AG09319 (cell line): Measurements from ENCODE around the gene STOML1.
"Not testable (repeated sequence)": the region's sequence is repeated elsewhere in the genome, so short reads cannot be mapped to it uniquely, and the experiment has no call there.

Experiments used
- DNase-seq: peaks from one replicate; pipeline ENCODE4 v3.0.0-alpha.2; 2010; ENCODE audit warnings: low read depth; ENCODE audit errors: extremely low read depth
- CTCF ChIP-seq: IDR thresholded peaks from 2 replicates; pipeline ENCODE4 v1.5.1; 2011; ENCODE audit warnings: low read depth, mild to moderate bottlenecking, inconsistent platforms, low read length, moderate library complexity

STOML1 gene

DNA sequence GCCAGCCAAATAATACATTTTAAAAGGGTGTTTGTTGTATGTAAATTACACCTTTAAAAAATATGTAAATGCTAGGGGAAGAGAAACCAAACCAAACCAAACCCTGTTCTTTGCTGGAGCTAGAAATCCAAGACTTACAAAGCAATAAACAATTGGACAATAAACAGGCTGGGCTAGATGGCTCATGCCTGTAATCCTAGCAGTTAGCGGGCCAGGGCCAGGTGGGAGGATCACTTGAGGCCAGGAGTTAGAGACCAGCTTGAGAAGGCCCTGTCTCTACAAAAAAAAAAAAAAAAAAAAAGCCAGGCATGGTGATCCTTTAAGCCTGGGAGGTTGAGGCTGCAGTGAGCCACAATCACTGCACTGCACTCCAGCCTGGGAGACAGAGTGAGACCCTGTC is 12.5 kb downstream of the STOML1 start:
- no peak for TF ChIP-seq CTCF
- no peak for DNase-seq

DNA sequence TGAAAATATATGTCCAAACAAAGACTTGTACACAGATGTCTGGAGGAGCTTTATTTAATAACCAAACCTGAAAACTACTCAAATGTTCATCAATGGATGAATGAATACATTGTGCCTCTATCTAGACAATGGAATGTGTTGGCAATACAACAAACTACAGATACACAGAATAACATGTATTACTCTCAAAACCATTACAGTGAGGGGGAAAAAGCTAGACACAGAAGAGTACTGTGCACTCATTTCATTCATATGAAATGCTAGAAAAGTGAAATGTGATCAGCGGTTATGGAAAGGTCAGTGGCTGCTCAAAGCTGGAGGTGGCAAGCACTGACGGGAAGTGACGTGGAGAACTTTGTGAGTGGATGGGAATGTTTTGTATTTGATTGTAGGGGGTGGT is 13.2 kb downstream of the STOML1 start:
- DNase-seq = no peak
- no peak for TF ChIP-seq CTCF

DNA sequence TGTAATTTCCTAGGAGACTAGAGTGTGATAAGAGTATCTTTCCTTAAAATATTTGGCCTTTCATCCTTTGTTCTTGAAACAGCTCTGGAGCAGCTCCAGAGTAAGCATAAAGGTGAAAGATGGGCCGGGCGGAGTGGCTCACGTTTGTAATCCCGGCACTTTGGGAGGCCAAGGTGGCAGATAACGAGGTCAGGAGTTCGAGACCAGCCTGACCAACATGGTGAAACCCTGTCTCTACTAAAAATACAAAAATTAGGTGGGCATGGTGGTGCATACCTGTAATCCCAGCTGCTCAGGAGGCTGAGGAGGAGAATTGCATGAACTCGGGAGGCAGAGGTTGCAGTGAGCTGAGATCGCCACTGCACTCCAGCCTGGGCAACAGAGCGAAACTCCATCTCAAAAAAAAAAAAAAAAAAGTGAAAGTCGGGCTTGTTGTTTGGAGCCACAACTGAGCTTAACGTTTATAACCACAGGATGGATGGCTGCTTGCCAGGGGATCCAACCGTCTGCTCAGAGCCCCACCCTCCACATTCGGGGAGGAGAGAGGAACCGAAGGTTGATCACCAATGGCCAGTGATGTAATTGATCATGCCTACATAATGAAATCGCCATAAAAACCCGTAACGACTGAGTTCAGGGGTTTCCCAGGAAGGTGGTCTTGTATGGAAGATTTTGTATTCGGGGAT is 16.5 kb downstream of the STOML1 start:
- DNase-seq = not testable (repeated sequence)

DNA sequence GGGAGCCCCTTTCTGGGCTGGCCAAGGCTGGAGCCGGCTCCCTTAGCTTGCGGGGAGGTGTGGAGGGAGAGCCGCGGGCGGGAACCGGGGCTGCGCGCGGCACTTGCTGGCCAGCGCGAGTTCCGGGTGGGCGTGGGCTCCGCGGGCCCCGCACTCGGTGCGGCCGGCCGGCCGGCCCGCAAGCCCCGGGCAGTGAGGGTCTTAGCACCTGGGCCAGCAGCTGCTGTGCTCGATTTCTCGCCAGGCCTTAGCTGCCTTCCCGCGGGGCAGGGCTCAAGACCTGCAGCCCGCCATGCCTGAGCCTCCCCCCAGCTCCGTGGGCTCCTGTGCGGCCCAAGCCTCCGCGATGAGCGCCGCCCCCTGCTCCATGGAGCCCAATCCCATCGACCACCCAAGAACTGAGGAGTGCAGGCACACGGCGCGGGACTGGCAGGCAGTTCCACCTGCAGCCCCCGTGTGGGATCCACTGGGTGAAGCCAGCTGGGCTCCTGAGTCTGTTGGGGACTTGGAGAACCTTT is 18.4 kb downstream of the STOML1 start:
- DNase-seq = not testable (repeated sequence)

DNA sequence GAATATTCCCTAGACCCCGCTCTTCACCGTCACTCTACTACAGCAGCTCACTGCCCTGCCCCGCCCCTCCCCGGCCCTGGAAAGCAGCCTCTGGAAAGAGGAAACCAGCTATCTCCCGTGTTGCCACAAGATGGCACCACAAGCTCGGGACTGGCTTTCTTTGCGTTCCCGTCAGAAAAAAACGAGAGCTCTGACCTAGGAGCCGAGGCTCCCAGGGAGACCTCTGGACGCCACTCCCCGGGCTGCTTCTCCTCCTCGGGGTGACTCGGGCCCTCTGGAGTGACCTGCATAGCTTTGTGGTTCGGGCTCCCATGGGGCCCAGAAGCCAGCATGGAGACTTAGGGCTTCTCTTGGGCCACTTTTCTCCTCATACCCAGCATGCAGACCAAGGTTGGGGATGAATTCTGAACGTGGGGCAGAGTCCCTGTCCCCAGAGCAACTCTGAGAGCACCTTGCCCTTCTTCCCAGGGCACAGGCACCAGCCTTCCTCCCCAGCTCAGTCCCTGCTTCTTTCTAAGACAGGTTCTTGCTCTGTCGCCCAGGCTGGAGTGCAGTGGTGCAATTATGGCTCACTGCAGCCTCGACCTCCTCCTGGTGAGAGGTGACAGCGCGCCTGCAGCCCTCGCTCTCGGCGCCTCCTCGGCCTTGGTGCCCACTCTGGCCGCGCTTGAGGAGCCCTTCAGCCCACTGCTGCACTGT is 19.0 kb downstream of the STOML1 start:
- DNase-seq = no peak

DNA sequence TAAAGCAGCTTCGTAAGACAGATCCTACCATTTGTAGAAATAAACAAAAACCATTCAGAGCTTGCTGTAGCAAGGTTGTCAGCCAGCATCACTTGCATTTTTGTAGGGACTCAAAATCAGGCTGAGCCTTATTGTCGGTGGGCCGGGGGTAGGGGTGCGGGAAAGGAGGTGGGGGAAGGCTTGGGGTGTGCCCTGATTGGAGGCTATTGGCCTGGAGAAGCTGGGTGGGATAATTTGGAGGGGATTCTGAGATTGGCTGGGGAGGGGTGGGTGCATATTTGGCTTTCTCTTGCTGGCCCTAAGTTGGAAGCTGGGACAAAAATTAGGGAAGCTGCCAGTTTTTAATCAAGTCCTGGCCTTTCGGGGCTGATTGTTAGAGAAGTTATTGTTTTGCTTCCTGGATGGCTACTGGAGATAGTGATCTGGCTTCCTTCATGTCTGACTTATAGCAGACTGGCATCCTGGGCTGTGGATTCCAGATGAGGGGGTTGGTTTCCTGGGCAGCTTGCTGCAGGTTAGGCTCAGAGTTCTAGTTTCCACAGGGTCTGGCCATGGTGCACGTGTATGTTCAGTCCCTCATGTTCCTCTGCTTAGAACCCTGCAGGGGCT is 22.8 kb downstream of the STOML1 start:
- TF ChIP-seq CTCF = no peak

More for the DNA sequence above, 19.0 kb downstream of the STOML1 start:
- TF ChIP-seq CTCF = peak; percentile 91

GRCh38 chr15:73968461-73968860 is 23.6 kb downstream of the STOML1 start:
- no peak for DNase-seq
- no peak for TF ChIP-seq CTCF

More for the DNA sequence above, 22.8 kb downstream of the STOML1 start:
- no peak for DNase-seq

DNA sequence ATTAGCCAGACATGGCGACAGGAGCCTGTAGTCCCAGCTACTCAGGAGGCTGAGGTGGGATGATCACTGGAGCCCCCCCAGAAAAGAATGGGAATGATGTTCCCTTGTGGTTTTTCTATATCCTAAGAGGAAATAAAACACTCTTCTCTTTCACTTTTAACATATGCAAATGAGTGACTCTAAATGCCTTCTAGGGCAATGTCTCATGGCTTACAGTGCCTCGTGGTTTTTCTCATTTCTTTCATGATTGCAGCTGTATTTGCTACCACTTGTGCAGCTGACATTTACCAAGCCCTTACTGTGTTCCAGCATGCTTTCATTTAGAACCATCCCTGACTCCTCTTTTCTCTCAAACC is 26.4 kb downstream of the STOML1 start:
- DNase-seq = no peak
- TF ChIP-seq CTCF = no peak
